Trophoblast cell (in vitro differentiated cells and primary cell): ENCODE data around the gene PHKG1.

Experiments used
- DNase-seq, 2 donors: peaks; one replicate each; pipeline ENCODE4 v3.0.0-alpha.2; 2016
- H2AFZ ChIP-seq: 2 replicates; pipeline ENCODE4 v1.6.1; 2013; ENCODE audit warnings: low read length, moderate library complexity, mild to moderate bottlenecking; ENCODE audit not compliant: insufficient read depth, poor library complexity
- H2AK5ac ChIP-seq: 2 replicates; pipeline ENCODE4 v1.6.1; 2013; ENCODE audit warnings: mild to moderate bottlenecking, low read length
- H2BK120ac ChIP-seq: 2 replicates; pipeline ENCODE4 v1.6.1; 2013; ENCODE audit warnings: low read length, mild to moderate bottlenecking, moderate library complexity; ENCODE audit not compliant: insufficient read depth, poor library complexity
- H2BK12ac ChIP-seq: 2 replicates; pipeline ENCODE4 v1.6.1; 2013; ENCODE audit warnings: mild to moderate bottlenecking, low read length, moderate library complexity
- H2BK5ac ChIP-seq: 2 replicates; pipeline ENCODE4 v1.6.1; 2013; ENCODE audit warnings: low read length, low read depth, moderate library complexity, mild to moderate bottlenecking; ENCODE audit not compliant: poor library complexity
- H3K14ac ChIP-seq: 2 replicates; pipeline ENCODE4 v1.6.1; 2013; ENCODE audit warnings: mild to moderate bottlenecking, low read length
- H3K18ac ChIP-seq: 2 replicates; pipeline ENCODE4 v1.6.1; 2013; ENCODE audit warnings: mild to moderate bottlenecking, low read length
- H3K23ac ChIP-seq: 2 replicates; pipeline ENCODE4 v1.6.1; 2013; ENCODE audit warnings: low read length
- H3K27ac ChIP-seq: 2 replicates; pipeline ENCODE4 v1.5.1; 2013; ENCODE audit warnings: low read depth, mild to moderate bottlenecking, inconsistent platforms, low read length, moderate library complexity
- H3K27me3 ChIP-seq: 2 replicates; pipeline ENCODE4 v1.6.1; 2013; ENCODE audit warnings: inconsistent platforms, mild to moderate bottlenecking, low read length, moderate library complexity; ENCODE audit not compliant: insufficient read depth
- H3K36me3 ChIP-seq, 2 experiments: 1 replicate in 1 of 2; 2 replicates in 1 of 2; pipeline ENCODE4 v1.6.1; 2013; ENCODE audit warnings: low read length in 2 of 2, mild to moderate bottlenecking in 2 of 2, moderate library complexity in 1 of 2; ENCODE audit not compliant: insufficient read depth in 2 of 2, control insufficient read depth in 1 of 2
- H3K4ac ChIP-seq: 2 replicates; pipeline ENCODE4 v1.6.1; 2013; ENCODE audit warnings: low read depth, mild to moderate bottlenecking, low read length, moderate library complexity
- H3K4me1 ChIP-seq, 2 experiments: 1 replicate in 1 of 2; 2 replicates in 1 of 2; pipeline ENCODE4 v1.6.1; 2013; ENCODE audit warnings: low read length in 2 of 2, mild to moderate bottlenecking in 2 of 2, moderate library complexity in 1 of 2; ENCODE audit not compliant: insufficient read depth in 2 of 2, control insufficient read depth in 1 of 2
- H3K4me2 ChIP-seq: 2 replicates; pipeline ENCODE4 v1.6.1; 2013; ENCODE audit warnings: inconsistent platforms, mild to moderate bottlenecking, low read length, moderate library complexity
- H3K4me3 ChIP-seq: 2 replicates; pipeline ENCODE4 v1.5.1; 2013; ENCODE audit warnings: mild to moderate bottlenecking, low read depth, low read length, inconsistent platforms
- H3K79me1 ChIP-seq: one replicate; pipeline ENCODE4 v1.6.1; 2013; ENCODE audit warnings: low read length
- H3K79me2 ChIP-seq: 2 replicates; pipeline ENCODE4 v1.6.1; 2013; ENCODE audit warnings: low read length, mild to moderate bottlenecking; ENCODE audit not compliant: control insufficient read depth, insufficient read depth, poor library complexity
- H3K9ac ChIP-seq: 2 replicates; pipeline ENCODE4 v1.6.1; 2013; ENCODE audit warnings: mild to moderate bottlenecking, low read length
- H3K9me3 ChIP-seq: 2 replicates; pipeline ENCODE4 v1.6.1; 2013; ENCODE audit warnings: low read depth, mild to moderate bottlenecking, control low read depth, inconsistent platforms, low read length; ENCODE audit not compliant: insufficient read depth
- H4K12ac ChIP-seq: 2 replicates; pipeline ENCODE4 v1.6.1; 2013; ENCODE audit warnings: low read depth, mild to moderate bottlenecking, low read length, moderate library complexity
- H4K8ac ChIP-seq: 2 replicates; pipeline ENCODE4 v1.6.1; 2013; ENCODE audit warnings: low read depth, mild to moderate bottlenecking, low read length, moderate library complexity
- H4K91ac ChIP-seq: one replicate; pipeline ENCODE4 v1.6.1; 2013; ENCODE audit warnings: low read depth, mild to moderate bottlenecking, low read length, moderate library complexity
- WGBS: extraction: QIAGEN DNeasy Blood & Tissue Kit; methylation state at CpG from one replicate; pipeline ENCODE4 v1.1.7; 2013; ENCODE audit warnings: missing lambda C conversion rate; ENCODE audit not compliant: insufficient read length, insufficient coverage; ENCODE audit errors: extremely low coverage; 5-methylcytosine and 5-hydroxymethylcytosine counted together

Gene PHKG1

GRCh38 chr7:56110611-56111010 lies 17.9 kb upstream of the PHKG1 start:
- H3K9ac ChIP-seq, result no peak overlapping the region
- H4K12ac ChIP-seq, result no peak overlapping the region
- H3K14ac ChIP-seq, result no peak overlapping the region
- no peak overlapping the region for H4K8ac ChIP-seq
- no peaks in the 10 kb centered on the region for H3K79me1 ChIP-seq
- H3K4me1 ChIP-seq, result no peaks in the 10 kb centered on the region
- H2BK120ac ChIP-seq, result no peak overlapping the region
- no peak for DNase-seq
- no CpG with 5 or more reads among the region's 1 CpG for WGBS
- peaks cover 5% of the 10 kb centered on the region for H3K9me3 ChIP-seq
- no peak overlapping the region for H2AFZ ChIP-seq
- H3K4me3 ChIP-seq, result no peak overlapping the region
- no peak overlapping the region for H2AK5ac ChIP-seq
- no peaks in the 10 kb centered on the region for H3K27me3 ChIP-seq
- no peak overlapping the region for H3K23ac ChIP-seq
- no peak overlapping the region for H3K4me2 ChIP-seq
- no peaks in the 10 kb centered on the region for H3K36me3 ChIP-seq
- no peak overlapping the region for H2BK5ac ChIP-seq
- H3K4ac ChIP-seq, result no peak overlapping the region
- no peaks in the 10 kb centered on the region for H3K79me2 ChIP-seq
- H3K18ac ChIP-seq, result no peak overlapping the region
- no peak overlapping the region for H4K91ac ChIP-seq
- no peak overlapping the region for H2BK12ac ChIP-seq
- H3K27ac ChIP-seq, result no peak overlapping the region

DNA sequence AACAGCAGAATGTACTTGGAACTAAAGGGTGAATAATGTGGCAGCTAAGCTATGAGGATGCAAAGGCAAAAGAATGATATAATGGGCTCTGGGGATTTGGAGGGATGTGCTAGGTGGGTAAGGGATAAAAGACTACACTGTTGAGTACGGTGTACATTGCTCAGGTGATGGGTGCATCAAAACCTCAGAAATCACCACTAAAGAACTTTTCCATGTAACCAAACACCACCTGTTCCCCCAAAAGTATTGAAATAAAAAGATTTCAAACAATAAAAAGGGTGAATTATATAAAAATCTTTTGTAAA lies 15.2 kb upstream of the PHKG1 start:
- H4K8ac ChIP-seq, result no peak overlapping the region
- no peak overlapping the region for H4K12ac ChIP-seq
- H3K14ac ChIP-seq, result no peak overlapping the region
- no peak overlapping the region for H4K91ac ChIP-seq
- H2AFZ ChIP-seq, result no peak overlapping the region
- H3K4me1 ChIP-seq, result no peaks in the 10 kb centered on the region
- no peak for DNase-seq
- no peak overlapping the region for H2BK12ac ChIP-seq
- H3K4me2 ChIP-seq, result no peak overlapping the region
- H3K9ac ChIP-seq, result no peak overlapping the region
- H3K79me2 ChIP-seq, result no peaks in the 10 kb centered on the region
- H3K79me1 ChIP-seq, result no peaks in the 10 kb centered on the region
- no peak overlapping the region for H3K23ac ChIP-seq
- peaks cover 3% of the 10 kb centered on the region for H3K9me3 ChIP-seq
- H2BK5ac ChIP-seq, result no peak overlapping the region
- no peaks in the 10 kb centered on the region for H3K27me3 ChIP-seq
- WGBS, result no CpG with 5 or more reads among the region's 1 CpG
- H3K18ac ChIP-seq, result no peak overlapping the region
- no peak overlapping the region for H2AK5ac ChIP-seq
- H2BK120ac ChIP-seq, result no peak overlapping the region
- H3K4me3 ChIP-seq, result no peak overlapping the region
- peaks cover 2 to 4% of the 10 kb centered on the region in 2 experiments for H3K36me3 ChIP-seq
- no peak overlapping the region for H3K4ac ChIP-seq
- H3K27ac ChIP-seq, result no peak overlapping the region

GRCh38 chr7:56106108-56107073 lies 13.6 kb upstream of the PHKG1 start, which contains the start of gene CHCHD2:
Gene CHCHD2 (minus strand): TSS chr7:56106476. CDS start chr7:56106413, 63 bp downstream.
- Histone ChIP-seq H3K4me2 (peak within 1 kb of the TSS; percentile 78), H3K23ac (no peak within 1 kb of the TSS), H3K9ac (peak within 1 kb of the TSS; percentile 88), H3K4me3 (peak within 1 kb of the TSS; percentile 81), H2AK5ac (no peak within 1 kb of the TSS), H4K8ac (peak within 1 kb of the TSS; percentile 36), H2AFZ (no peak within 1 kb of the TSS), H4K91ac (no peak within 1 kb of the TSS), H4K12ac (no peak within 1 kb of the TSS), H3K9me3 (peaks cover 3% of the 10 kb centered on the region), H3K27me3 (no peaks in the 10 kb centered on the region), H3K18ac (no peak within 1 kb of the TSS), H3K4ac (no peak within 1 kb of the TSS), H2BK120ac (no peak within 1 kb of the TSS), H2BK12ac (no peak within 1 kb of the TSS), H3K79me2 (no peaks in the 10 kb centered on the region), H3K36me3 (peaks cover 5 to 7% of the 10 kb centered on the region in 2 experiments), H3K27ac (peak within 1 kb of the TSS; percentile 14), H3K4me1 (no peaks in the 10 kb centered on the region), H3K14ac (no peak within 1 kb of the TSS), H3K79me1 (no peaks in the 10 kb centered on the region), H2BK5ac (no peak within 1 kb of the TSS)
- no CpG with 5 or more reads among the region's 57 CpGs for WGBS
- peak; percentile 99 for DNase-seq

DNA sequence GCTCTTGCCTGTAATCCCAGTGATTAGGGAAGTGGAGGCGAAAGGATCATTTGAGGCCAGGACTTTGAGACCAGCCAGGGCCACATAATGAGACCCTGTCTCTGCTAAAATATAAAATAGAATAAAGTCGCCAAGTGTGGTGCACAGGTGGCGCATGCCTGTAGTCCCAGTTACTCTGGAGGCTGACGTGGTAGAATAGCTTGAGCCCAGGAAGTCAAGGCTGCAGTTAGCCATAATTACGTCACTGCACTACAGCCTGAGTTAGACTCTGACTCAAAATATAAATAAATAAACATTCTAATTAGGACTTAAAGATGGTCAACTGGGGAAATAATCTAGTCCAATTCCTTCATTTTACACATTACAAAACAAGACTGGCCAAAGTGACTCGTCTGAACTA lies 12.8 kb upstream of the PHKG1 start:
- H3K4me1 ChIP-seq, result no peaks in the 10 kb centered on the region
- no peak overlapping the region for H2BK12ac ChIP-seq
- H2AK5ac ChIP-seq, result no peak overlapping the region
- no peaks in the 10 kb centered on the region for H3K79me1 ChIP-seq
- no peak overlapping the region for H4K8ac ChIP-seq
- H3K4me2 ChIP-seq, result peak overlapping the region; percentile 78
- H3K14ac ChIP-seq, result no peak overlapping the region
- no peak overlapping the region for H4K91ac ChIP-seq
- no peak overlapping the region for H3K23ac ChIP-seq
- no peak overlapping the region for H4K12ac ChIP-seq
- peak; percentile 46 to 77 for DNase-seq
- H2BK120ac ChIP-seq, result no peak overlapping the region
- H3K79me2 ChIP-seq, result no peaks in the 10 kb centered on the region
- H3K18ac ChIP-seq, result no peak overlapping the region
- H3K27ac ChIP-seq, result no peak overlapping the region
- peak overlapping the region; percentile 50 for H3K4me3 ChIP-seq
- WGBS, result no CpG with 5 or more reads among the region's 6 CpGs
- no peak overlapping the region for H2BK5ac ChIP-seq
- H3K9ac ChIP-seq, result no peak overlapping the region
- no peaks in the 10 kb centered on the region for H3K27me3 ChIP-seq
- peaks cover 3% of the 10 kb centered on the region for H3K9me3 ChIP-seq
- no peak overlapping the region for H2AFZ ChIP-seq
- no peak overlapping the region for H3K4ac ChIP-seq
- H3K36me3 ChIP-seq, result peaks cover 7 to 9% of the 10 kb centered on the region in 2 experiments
